HG03175 (cell line): ENCODE data around the gene GNLY.

Source experiments
- ATAC-seq: cut with Tn5 transposase; IDR thresholded peaks from one replicate; pipeline ENCODE4 v1.9.1; 2021; ENCODE audit warnings: mild to moderate bottlenecking, moderate library complexity; ENCODE audit not compliant: unreplicated experiment

Gene GNLY

DNA sequence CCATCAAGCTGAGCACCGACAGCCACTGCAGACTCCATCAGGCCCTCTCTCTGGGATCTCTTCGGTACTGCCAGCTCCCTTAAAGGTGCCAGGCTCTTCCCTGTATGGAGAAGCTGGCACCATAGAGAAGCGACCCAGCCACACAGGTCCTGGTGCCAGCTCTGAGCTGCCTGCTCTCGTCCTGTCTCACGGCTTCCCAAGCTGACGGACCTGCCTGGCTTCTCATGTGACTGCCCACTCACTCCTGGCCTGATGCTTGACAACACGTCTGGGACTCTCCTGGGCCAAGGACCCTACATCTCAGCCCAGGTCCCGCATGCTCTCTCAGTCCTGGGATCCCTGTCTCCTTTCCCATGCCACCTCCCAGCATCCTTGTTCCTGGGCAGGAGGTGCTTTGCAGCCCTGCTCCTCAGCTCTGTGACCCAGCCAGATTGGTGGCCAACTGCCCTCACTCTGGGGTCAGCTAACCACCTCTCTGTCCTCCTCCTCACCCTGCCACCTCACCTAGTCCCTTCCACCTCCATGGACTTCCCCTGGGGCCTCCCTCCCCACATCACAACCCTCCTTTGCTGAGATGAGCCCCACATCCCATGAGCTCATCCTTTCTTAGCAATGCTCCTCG, 47.2 kb downstream of the GNLY start:
- no peak for ATAC-seq

GRCh38 chr2:85741833-85742455, 47.8 kb downstream of the GNLY start:
- no peak for ATAC-seq

- no peak for ATAC-seq
Measured at GRCh38 chr2:85743304-85743978, 49.3 kb downstream of the GNLY start.

GRCh38 chr2:85744055-85744454, 49.9 kb downstream of the GNLY start:
- ATAC-seq: no peak

DNA sequence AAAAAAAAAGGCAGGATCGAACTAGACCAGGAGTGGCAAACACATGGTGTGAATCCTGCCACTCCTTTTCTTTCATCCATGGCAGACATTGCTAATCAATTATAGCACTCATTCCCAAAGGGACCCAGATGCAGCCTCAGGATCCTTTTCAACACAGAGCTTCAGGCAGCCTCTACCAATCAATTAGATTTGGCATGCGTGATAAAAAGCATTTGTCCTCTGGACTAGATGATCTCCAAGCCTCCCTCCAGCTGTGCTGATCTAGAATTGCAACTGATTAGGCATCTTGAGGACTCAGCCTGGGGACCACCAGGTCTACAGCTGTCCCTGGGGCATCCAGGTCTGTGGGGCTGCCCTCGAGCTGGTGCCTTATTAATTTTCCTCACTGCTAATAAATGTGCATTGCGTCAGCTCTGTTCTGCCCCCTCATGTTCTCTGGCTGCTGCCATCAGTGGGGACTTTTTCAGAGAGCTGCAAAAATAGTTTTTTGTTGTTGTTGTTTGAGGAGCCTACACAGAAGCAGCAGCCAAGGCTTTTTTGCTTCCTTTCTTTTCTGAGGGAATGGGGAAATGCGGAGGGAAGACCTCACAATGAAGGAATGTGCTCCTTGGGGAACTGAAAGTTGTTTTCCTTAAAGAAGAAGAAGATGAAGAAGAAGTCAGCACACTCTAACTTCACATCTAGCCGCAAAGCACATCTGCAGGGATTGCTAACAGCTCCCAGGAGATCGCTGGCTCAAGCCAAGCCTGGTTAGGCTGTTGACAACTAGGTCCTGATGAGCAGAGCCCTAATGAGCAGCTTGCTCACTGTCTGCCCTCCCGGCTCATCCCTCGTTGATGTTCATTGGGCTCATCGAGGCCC, 50.8 kb downstream of the GNLY start:
- no peak for ATAC-seq

DNA sequence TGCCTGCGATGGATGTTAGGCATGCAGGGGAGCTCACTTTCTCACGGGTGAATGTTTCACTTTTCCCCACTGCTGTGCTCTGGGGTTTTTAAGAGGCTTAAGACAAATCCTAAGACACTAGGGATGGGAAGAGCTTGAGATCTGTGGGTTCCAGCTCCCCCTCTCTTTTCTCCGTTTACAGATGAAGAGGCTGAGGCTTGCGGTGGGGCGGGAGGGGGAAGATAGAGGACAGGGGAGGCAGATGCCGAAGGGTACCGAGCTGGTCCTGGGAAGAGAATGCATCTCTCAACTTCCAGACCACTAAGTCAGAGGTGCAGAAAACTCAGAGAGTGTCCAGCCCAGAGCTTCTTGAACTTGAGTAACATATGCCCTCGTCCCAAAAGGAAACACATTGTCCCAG, 51.5 kb downstream of the GNLY start:
- ATAC-seq: no peak

DNA sequence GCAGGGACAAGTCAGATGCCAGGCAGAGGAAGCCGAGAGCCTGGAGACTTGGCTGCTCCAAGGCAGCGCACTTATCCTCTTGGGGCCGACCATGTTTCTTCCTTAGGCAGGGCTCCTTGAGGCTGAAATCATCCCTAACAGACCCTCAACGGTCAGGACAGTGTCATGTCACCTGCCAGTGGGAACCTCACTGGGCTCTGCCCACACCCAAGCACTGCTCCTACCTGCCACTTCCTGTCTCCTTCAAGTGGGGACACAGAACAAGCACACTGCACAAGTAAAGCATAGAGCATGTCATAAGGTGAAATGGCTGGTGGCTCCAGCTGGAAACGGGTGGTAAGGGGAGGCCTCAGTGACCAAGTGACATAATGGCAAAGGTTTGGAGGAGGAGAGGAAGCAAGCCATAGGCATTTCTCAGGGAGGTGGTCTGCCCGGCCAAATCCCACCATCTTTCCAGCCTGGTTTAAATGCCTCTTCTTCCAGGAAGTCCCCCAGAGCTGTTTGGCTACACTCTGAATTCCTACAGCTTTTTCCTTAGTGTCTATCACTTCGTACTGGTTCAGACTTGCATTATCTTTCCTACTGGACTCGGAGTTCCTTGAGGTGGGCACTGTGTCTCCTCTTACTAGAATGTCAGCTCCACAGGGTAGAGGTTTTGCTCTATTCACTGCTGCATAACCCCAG, 52.3 kb downstream of the GNLY start:
- no peak for ATAC-seq

GRCh38 chr2:85747441-85747840, 53.3 kb downstream of the GNLY start:
- no peak for ATAC-seq

GRCh38 chr2:85748039-85748734, 54.0 kb downstream of the GNLY start:
- peak; percentile 53 for ATAC-seq
